Left lung (tissue), 10 donors: ENCODE results near the gene RNF111. TPM values are rescaled to one million over a fixed set of nuclear protein-coding genes. Genes with fewer than 3 reads are reported as not detected.

Experiments
- ATAC-seq: fragments of 200-7000 bp; cut with Tn5 transposase; one replicate; pipeline ENCODE4 v1.9.1; 2020; ENCODE audit warnings: moderate library complexity
- DNase-seq, 4 donors: peaks; one replicate each; pipeline ENCODE4 v3.0.0-alpha.2; 2013 to 2020
- H3K27ac ChIP-seq, 2 donors: fragments of 200-600 bp; sonication (generic) in 1 of 2; one replicate each; pipeline versions ENCODE4 v1.5.0 to v1.8.0; 2020 to 2021
- H3K27me3 ChIP-seq, 2 donors: fragments of 200-600 bp; sonication (generic) in 1 of 2; one replicate each; pipeline versions ENCODE4 v1.5.0 to v1.8.0; 2020 to 2021
- H3K36me3 ChIP-seq, 2 donors: fragments of 200-600 bp; sonication (generic) in 1 of 2; one replicate each; pipeline versions ENCODE4 v1.5.0 to v1.8.0; 2020 to 2021
- H3K4me1 ChIP-seq, 2 donors: fragments of 200-600 bp; one replicate each; pipeline ENCODE4 v1.8.0; 2021
- H3K4me3 ChIP-seq, 2 donors: fragments of 200-600 bp; sonication (generic) in 1 of 2; one replicate each; pipeline versions ENCODE4 v1.5.0 to v1.8.0; 2020 to 2021; ENCODE audit warnings: mild to moderate bottlenecking in 1 of 2
- H3K9me3 ChIP-seq, 2 donors: fragments of 200-600 bp; sonication (generic) in 1 of 2; one replicate each; pipeline versions ENCODE4 v1.5.0 to v1.8.0; 2020 to 2021
- intact Hi-C, 2 donors: fragments of 100-400 bp; cut with DNase I; formaldehyde crosslinking; loops; one replicate each; pipeline versions ENCODE4 v1.11.2 to v1.14.2; 2022
- polyA plus RNA-seq, 6 donors: library from polyadenylated mRNA; unstranded; fragments of 120-200 nt; gene quantifications; one replicate each; pipeline ENCODE4 v1.2.1, GENCODE V29; 2013; ENCODE audit not compliant: insufficient read length in 6 of 6
- total RNA-seq, 2 donors: library from RNA; stranded (reverse); fragmentation: NEBNext Ultra II Directional; extraction: Animal tissue kit (Norgen Biotek cat#: 25700); gene quantifications; one replicate each; pipeline ENCODE4 v1.2.1, GENCODE V29; 2021
- TF ChIP-seq, protein P1 (sequence below), 2 donors: fragments of 200-600 bp; sonication (generic) in 1 of 2; IDR thresholded peaks; one replicate each; pipeline versions ENCODE4 v1.5.0 to v1.8.0; 2021; ENCODE audit warnings: antibody characterized with exemption in 2 of 2
- donor health status: DM: no; HTN: yes; CAD: no.
- donor health status: DM: no; HTN: no; CAD: no.

The RNF111 gene
- total and polyA plus RNA-seq, 8 donors, result 34.1 to 40.6 (median 39.0) TPM

DNA sequence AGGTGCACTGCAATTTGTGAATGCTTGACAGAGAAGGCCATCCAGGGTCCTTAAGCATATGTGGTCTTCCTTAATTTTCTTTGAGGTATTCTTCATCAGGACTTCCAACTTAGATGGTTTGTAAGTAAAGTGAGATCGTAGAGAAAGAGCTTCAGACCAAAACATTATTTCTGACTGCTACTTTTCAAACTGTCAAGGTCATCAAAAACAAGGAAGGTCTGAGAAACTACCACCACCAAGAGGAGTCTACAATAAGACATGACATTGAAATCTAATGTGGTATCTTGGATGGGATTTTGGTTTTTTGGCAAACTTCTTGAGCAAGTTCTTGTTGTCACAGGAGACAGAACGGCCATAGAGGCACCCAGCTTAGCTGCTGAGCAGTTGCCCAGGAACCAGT is 20.0 kb upstream of the RNF111 start:
- DNase-seq, result no peak
- Histone ChIP-seq H3K4me1 (no peaks in the 10 kb centered on the region), H3K27ac (no peak overlapping the region), H3K9me3 (no peaks in the 10 kb centered on the region), H3K27me3 (no peaks in the 10 kb centered on the region), H3K4me3 (no peak overlapping the region), H3K36me3 (no peaks in the 10 kb centered on the region)
- no peak for ATAC-seq
- intact Hi-C loops, result no loop called here
- TF ChIP-seq, protein P1, sequence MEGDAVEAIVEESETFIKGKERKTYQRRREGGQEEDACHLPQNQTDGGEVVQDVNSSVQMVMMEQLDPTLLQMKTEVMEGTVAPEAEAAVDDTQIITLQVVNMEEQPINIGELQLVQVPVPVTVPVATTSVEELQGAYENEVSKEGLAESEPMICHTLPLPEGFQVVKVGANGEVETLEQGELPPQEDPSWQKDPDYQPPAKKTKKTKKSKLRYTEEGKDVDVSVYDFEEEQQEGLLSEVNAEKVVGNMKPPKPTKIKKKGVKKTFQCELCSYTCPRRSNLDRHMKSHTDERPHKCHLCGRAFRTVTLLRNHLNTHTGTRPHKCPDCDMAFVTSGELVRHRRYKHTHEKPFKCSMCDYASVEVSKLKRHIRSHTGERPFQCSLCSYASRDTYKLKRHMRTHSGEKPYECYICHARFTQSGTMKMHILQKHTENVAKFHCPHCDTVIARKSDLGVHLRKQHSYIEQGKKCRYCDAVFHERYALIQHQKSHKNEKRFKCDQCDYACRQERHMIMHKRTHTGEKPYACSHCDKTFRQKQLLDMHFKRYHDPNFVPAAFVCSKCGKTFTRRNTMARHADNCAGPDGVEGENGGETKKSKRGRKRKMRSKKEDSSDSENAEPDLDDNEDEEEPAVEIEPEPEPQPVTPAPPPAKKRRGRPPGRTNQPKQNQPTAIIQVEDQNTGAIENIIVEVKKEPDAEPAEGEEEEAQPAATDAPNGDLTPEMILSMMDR (IDR thresholded peaks at IDR 0.05), result no peak

DNA sequence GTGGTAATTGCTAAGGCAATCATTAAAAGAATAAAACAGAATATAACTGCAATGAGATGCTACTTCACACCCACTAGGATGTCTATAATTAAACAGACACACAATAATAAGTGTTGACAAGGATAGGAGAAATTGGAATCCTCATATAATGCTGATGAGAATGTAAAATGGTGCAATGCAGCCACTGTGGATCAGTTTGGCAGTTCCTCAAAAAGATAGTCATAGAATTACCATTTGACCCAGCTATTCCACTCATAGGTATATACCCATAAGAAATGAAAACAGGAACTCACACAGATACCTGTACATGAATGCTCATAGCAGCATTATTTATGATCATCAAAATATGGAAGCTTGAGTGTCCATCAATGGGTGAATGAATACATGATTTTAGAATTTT is 9.6 kb upstream of the RNF111 start:
- Histone ChIP-seq H3K27me3 (no peaks in the 10 kb centered on the region), H3K27ac (no peak overlapping the region), H3K4me3 (no peak overlapping the region), H3K4me1 (peaks cover 0 to 40% of the 10 kb centered on the region in 2 donors), H3K36me3 (no peaks in the 10 kb centered on the region), H3K9me3 (no peaks in the 10 kb centered on the region)
- TF ChIP-seq, protein P1 (IDR thresholded peaks at IDR 0.05), result no peak
- intact Hi-C loops, result no loop called here
- no peak for ATAC-seq
- DNase-seq, result no peak

DNA sequence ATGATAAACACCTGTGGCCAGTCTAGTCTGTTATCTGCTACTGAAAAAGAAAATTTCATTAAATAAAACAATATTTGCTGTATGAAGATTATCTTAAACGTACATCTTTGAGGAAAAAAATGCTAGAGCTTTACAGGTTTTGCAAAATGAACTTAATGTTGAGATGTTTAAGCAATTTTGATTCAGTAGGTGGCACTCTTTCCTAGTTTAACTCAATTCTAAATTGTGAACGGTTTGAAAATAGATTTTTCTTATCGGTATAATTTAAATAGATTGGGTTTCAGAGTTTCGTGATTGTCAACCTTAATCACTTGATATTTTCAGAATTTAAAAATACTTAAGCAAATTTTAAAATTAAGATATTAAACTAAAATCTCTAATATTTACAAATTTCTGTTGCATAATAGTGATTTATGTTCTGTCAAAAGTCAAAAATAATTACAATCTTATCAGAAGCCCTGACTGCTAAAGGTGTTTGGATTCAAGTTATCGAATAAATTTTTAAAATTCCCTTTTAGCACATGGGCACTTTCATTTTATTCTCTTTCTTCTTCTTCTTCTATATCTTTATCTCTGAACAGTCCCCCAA is 7.0 kb upstream of the RNF111 start:
- ATAC-seq, result peak; percentile 62
- peak in 2 of 4 donors; percentile 17 to 40 for DNase-seq
- Histone ChIP-seq H3K27ac (no peak overlapping the region), H3K27me3 (no peaks in the 10 kb centered on the region), H3K4me3 (no peak overlapping the region), H3K4me1 (peaks cover 0 to 37% of the 10 kb centered on the region in 2 donors), H3K36me3 (no peaks in the 10 kb centered on the region), H3K9me3 (no peaks in the 10 kb centered on the region)
- intact Hi-C loops, result no loop called here
- TF ChIP-seq, protein P1 (IDR thresholded peaks at IDR 0.05), result peak; percentile 38 to 48

DNA sequence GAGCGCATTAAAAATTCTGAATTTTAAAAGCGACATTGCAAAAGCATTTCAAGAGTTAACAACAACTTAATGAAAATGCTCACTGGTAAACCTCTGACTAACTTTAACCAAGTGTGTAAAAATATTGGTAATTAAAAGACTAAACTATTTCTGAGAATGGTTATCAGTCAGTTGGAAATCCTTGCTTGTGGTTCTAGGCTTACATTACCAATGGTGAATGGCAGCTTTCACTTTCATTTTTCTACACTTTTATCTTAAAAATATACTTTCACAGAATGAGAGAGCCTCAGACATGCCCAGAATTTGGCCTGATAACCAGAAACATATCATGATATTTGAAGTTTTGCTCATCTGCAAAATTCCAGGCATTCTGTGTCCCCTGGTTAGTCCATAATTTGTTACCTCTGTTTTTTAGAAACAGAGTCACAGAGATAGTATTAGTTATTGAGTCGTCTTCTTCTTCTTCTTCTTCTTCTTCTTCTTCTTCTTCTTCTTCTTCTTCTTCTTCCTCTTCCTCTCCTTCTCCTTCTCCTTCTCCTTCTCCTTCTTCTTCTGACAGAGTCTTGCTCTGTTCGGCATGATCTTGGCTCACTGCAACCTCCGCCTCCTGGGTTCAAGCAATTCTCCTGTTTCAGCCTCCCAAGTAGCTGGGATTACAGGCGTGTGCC is 5.5 kb upstream of the RNF111 start:
- Histone ChIP-seq H3K27ac (peak overlapping the region in 1 of 2 donors; percentile 6), H3K4me1 (peaks cover 0 to 40% of the 10 kb centered on the region in 2 donors), H3K9me3 (no peaks in the 10 kb centered on the region), H3K4me3 (no peak overlapping the region), H3K27me3 (no peaks in the 10 kb centered on the region), H3K36me3 (no peaks in the 10 kb centered on the region)
- no peak for ATAC-seq
- TF ChIP-seq, protein P1 (IDR thresholded peaks at IDR 0.05), result no peak
- DNase-seq, result no peak
- intact Hi-C loops, result no loop called here

DNA sequence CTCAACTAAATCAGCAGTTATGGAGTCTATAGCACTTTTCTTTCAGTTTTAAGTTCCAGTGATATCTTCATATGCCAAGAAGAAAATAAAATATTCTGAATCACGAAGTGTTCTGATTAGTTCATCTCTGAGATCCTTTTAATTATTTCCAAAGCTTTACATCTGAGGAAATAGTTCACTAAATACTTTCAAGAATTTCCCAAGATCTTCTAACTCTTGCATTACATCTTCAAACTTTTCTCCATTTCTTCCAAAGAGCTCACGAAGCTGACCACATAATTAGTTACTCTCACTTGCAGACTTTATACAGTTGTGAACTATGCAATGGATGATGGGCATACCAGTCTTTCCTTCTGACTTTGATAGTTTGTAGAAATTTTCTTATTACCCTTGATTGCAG is 4.2 kb upstream of the RNF111 start:
- Histone ChIP-seq H3K4me1 (peaks cover 0 to 43% of the 10 kb centered on the region in 2 donors), H3K27me3 (no peaks in the 10 kb centered on the region), H3K36me3 (no peaks in the 10 kb centered on the region), H3K9me3 (no peaks in the 10 kb centered on the region), H3K27ac (no peak overlapping the region), H3K4me3 (no peak overlapping the region)
- intact Hi-C loops, result no loop called here
- DNase-seq (no peak), ATAC-seq (no peak)
- TF ChIP-seq, protein P1 (IDR thresholded peaks at IDR 0.05), result no peak
